GM11168 (cell line): ENCODE data around the gene BCO1.
"Not testable (repeated sequence)": the region's sequence is repeated elsewhere in the genome, so short reads cannot be mapped to it uniquely, and the experiment has no call there.

Experiments used
- in situ Hi-C: fragments of 300-500 bp; cut with MboI; formaldehyde crosslinking; loops from one replicate; pipeline ENCODE4 v1.12.0; 2022; ENCODE audit warnings: low sequenced_read_pairs; ENCODE audit not compliant: unreplicated experiment

Gene BCO1, protein sequence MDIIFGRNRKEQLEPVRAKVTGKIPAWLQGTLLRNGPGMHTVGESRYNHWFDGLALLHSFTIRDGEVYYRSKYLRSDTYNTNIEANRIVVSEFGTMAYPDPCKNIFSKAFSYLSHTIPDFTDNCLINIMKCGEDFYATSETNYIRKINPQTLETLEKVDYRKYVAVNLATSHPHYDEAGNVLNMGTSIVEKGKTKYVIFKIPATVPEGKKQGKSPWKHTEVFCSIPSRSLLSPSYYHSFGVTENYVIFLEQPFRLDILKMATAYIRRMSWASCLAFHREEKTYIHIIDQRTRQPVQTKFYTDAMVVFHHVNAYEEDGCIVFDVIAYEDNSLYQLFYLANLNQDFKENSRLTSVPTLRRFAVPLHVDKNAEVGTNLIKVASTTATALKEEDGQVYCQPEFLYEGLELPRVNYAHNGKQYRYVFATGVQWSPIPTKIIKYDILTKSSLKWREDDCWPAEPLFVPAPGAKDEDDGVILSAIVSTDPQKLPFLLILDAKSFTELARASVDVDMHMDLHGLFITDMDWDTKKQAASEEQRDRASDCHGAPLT

DNA sequence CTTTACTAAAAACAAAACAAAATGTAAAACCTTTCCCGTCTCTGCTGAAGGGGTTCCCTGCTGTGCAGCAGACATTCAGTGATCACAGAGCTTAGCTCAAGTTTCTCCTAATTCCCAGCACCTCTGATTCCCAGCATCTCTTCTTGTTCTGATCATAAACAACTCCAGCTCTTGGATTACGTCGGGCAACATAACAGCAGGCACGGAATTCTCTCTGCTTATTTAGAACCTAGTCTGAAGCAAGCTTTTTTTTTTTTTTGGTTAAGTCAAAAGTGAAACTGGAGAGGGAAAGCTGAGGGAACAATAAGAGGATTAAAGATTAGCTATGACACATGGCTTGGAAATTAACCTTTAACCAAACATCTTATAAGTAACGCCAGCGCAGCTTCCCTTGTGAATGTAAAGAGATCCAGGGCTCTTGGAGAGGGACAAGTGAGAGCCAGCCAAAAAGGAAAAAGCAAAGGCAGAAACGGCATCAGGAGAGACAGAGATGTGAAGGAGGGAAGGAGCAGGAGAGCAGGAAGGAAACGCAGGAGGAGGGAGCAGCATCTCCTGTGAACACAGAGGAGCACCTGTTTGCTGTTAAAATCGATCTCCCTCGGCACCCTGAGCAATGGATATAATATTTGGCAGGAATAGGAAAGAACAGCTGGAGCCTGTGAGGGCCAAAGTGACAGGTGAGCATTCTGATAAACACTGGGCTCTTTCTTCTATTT, at the start of gene BCO1:
Gene BCO1 (plus strand): TSS at position 394 of the 716 bp plus-strand sequence. CDS start 220 bp downstream, at position 614.
- in situ Hi-C loops = no loop called here

DNA sequence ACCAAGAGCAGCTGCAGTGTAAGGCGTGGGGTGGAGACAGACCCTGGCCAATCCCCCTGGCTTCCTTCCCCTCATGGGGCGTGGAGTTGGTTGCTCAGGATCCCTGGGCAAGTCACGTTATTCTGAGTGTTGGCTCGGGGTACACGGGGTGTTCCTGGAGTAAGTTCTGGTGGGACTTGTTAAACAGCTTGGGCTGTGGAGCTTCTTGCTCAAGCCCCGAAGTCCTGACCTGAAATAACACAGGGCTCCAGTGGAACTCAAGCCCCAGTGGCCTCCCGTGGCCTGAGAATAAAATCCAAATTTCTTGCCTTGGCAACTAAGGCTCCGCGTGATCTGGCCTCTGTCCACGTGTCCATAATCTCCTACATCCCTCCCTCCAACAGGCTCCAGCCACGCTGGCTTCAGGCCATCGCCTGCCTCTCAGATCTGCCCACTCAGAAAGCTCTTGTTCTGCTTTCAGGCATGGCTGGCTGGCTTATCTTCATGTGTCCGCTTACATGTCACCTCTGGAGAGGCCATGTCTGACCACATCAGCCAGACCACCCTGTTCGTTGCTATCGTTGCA, 49.3 kb upstream of the BCO1 start:
- in situ Hi-C loops = no loop called here

DNA sequence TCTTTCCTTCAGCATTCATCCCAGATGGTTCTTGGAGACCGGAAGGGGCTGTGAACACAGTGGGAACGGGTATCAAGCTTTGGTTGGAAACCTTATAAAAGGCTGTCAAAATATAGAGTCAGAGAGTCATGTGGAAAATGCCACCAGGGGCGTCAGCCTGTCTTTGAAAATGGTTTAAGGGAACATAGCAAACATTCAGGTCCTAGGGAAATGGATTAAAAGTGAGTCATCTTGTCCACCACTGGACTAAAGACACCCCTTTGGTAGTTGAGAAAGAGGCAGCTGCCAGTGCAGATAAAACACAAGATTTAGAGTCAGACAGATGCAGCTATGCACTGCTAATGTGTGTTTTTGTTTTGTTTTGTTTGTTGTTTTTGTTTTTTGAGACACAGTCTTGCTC, 47.8 kb upstream of the BCO1 start:
- in situ Hi-C loops = no loop called here

DNA sequence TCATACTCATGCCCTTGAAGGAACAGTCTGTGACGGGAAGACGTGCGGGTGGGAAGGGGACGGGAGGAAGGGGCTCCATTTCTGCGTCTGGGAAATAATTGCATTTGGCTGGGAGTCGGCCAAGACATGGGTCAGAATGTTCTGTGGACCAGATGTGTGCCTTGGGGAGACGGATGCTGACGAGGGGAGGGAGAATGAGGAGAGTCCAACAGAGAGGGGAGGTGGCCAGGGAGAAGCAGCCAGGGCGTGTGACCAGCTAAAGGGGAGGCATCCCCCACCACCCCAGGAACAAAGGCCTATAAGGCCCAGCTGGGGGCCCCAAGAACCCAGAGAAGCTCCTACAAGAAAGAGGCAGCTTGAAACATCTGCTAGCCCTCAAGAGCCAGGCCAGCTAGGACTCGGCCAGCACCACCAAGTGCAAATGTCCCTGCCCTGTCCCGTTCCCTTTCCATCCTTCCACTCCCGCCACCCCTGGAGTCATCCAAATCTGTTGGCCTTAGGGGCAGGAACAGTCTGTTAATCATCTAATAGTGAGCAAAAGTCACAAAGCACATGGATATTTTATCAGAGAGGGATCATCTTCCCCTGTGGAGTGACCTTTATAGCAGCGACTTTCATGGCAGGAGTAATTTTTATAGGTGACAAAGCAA, 42.5 kb upstream of the BCO1 start:
- in situ Hi-C loops = no loop called here

DNA sequence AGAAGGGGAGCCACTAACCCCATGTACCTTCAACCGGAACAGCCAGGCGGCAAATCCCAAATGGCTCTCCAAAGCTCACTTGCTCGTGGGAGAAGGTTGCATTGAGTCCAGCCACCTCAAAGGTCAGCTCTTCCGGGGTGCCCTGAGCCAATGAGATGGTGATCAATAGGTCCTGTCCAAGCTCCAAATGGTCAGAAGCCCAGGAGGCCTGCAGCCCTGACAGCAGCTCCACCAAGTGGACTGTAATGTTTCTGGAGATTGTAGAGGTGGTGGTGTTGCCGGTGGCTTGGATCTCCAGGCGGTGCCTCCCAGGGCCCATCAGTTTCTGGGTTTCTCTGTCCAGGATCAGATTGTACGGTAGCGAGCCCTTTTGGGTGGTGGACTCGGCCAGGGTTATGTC, 39.9 kb upstream of the BCO1 start:
- in situ Hi-C loops = no loop called here

DNA sequence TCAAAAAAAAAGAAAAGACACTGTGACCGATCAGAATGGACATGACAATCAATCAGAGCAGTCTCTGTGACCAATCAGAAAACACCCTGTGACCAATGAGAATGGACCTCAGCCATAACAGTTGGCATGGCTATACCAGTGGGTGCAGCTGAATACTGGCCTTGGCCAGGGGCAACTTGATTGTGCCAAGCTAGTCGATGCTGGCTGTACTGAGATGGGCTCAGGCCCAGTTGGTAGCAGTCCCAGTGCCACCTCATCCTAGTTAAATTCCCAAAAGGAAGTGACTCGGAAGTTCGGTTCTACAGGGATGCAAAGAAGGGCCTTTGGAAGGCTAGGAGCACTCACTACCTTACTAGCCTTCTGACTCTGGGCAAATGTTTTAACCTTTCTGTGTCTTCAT, 37.2 kb upstream of the BCO1 start:
- in situ Hi-C loops = loop anchor here (10.0 kb wide), 1 partner anchor 534 kb away; no protein-coding TSS in a partner anchor

DNA sequence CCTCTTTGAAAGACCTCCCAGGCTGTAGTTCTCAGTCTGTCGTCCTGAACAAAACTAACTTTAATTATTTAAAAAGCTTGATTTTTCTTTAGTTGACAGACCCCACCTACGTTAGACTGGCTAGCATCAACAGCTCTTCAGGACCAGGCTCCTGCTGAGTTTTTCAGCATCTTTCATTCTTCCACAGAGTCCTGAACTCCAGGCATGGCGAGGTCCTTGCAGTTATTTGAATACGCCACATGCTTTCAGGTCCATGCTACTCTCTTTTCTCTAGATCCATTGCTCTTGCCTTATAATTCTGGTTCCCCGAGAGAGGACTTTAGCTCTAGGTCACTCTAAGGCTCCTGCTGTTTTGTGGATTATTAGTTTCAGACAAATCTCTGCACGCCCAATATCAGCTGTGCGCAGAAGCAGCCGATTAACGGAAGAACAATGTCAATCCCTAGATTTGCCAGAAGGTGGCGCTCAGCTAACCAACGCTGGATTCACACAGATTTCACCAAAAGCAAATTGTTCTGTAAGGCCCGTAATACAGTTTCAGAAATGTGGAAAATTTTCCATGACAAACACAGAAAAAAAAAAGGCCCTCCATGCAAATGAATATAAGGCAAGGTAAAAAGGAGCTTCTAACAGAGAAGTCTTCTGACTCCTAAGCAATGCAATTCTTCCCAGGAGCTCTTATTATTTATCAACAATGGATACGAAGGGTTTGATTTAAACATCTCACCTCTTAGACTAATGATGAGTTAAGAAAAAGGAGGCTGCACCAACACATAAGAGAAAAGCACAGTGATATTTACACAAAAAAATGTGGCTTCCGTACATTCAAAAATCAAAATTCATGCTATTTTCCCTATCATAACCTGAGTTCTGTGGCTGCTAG, 33.5 kb upstream of the BCO1 start:
- in situ Hi-C loops = loop anchor here (10.0 kb wide), 1 partner anchor 530 kb away; no protein-coding TSS in a partner anchor

DNA sequence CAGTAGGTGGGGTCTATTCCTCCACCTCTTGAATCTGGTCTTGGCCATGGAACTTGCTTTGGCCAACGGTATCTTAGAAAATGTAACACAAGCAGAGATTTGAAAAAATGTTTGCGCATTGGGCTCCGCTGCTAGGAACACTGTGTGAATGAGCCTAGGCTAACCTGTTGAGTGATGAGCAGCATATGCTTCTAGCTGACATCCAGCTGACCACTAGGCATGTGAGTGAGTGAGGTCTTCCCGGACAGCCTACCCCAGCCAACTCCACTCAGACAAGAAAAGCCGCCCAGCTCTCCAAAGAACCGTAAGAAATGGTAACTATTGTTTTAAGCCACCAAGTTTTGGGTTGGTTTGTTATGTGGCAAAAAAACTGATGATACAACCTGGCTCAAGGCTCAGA, 31.4 kb upstream of the BCO1 start:
- in situ Hi-C loops = loop anchor here (10.0 kb wide), 1 partner anchor 528 kb away; no protein-coding TSS in a partner anchor

DNA sequence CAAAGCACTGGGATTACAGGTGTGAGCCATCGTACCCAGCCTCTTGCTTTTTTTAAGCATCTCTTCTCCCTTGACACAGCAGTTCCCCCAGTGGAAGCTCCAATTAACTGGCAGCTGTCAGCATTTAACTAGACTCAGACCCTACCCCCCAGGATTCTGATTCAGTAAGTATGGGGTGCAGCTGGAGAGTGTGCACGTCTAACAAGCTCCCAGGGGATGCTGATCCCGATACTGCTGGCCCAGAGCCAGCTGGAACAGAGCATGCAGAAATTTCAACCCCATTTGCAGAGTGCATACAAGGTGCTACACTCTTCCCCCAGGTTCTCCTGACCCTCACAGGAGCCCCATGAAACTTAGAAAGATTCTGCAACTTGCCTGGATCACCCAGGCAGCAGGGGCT, 27.7 kb upstream of the BCO1 start:
- in situ Hi-C loops = no loop called here

DNA sequence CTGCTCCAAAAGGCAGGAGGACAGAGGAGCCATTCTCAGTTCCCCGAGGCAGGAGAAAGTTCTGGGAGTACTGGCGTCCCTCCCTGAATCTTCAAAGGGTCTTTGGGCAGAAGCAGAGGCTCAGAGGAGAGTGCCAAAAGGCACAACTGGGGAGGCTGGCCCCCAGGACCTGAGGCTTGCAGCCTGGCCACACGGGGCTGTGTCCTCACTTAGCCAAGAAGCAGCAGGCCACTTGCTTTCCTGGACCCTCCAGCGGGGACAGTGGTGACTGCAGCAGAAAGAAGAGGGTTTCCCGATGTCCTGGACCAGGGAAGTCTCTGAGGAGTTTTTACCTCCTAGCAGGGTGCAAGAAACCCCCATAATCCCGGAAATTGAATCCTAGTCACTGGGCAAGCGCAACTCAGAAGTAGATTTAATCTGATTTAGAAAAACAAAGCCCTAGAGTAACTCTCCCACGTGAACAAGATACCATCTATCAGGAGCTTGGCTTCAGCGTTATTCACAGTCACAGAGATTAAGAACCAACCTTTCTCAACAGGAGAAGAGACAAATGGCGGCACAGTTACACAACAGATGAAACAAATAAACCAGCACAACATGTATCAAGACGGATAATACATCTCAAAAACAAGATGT, 25.5 kb upstream of the BCO1 start:
- in situ Hi-C loops = no loop called here

DNA sequence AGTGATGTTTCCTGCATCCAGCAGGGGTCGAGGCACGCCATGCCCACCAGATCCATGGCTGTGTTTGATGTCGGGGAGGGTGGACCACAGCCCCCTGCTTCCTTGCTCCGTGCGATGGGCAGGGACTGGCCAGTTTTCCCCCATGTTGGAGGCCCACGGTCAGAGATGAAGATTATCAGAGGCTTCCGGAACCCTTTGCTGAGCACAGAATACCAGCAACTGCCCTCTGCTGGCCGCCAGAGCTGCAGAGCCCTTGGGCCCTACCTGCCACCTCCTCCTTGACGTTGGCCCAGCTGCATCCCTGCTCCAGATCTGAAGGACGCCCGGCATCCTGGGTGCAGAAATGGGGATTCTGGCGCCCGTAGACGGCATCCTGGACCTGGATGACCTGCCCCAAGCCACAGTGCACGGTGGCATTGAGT, 23.7 kb upstream of the BCO1 start:
- in situ Hi-C loops = no loop called here

DNA sequence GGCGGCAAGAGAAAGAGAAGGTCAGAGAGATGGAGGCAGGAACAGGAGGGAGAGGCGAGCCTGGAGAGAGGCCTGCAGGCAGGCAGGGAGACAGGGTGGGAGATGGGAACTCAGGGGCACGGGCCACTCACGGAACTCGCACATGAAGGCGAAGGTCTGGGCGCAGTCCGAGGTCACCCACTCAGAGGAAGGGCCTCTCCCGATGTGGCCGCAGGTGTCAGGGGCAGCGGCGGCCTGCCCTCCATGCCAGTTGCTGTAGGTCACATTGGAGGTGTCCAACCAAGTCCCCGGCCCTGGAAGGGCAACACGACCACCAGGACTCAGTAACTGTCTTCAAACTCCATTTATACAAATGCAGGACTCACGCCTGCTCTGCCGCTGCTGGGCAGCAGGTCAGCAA, 22.4 kb upstream of the BCO1 start:
- in situ Hi-C loops = no loop called here

DNA sequence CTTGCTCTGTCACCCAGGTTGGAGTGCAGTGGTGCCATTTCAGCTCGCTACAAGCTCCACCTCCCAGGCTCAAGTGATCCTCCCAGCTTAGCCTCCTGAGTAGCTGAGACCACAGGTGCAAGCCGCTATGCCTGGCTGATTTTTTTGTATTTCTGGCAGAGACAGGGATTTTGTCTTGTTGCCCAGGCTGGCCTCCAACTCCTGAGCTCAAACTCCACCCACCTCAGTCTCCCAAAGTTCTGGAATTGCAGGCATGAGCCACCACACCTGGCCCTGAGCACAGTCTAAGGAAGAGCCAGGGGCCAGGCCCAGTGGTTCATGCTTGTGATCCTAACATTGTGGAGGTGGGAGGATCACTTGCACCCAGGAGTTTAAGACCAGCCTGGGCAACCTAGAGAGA, 21.8 kb upstream of the BCO1 start:
- in situ Hi-C loops = no loop called here

DNA sequence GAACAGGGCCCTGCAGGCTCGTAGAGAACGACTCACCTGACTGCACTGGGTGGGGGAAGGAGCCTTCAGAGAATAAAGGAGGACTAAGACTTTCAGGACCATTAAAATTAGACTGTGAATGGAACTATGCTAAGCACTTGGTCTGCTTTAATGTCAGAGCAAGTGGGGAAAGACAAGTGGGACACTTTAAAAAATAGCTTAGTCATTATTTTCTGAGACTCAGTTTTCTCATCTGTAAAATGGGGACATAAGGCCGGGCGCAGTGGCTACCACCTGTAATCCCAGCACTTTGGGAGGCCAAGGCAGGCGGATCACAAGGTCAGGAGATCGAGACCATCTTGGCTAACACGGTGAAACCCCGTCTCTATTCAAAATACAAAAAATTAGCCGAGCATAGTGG, 19.3 kb upstream of the BCO1 start:
- in situ Hi-C loops = no loop called here

DNA sequence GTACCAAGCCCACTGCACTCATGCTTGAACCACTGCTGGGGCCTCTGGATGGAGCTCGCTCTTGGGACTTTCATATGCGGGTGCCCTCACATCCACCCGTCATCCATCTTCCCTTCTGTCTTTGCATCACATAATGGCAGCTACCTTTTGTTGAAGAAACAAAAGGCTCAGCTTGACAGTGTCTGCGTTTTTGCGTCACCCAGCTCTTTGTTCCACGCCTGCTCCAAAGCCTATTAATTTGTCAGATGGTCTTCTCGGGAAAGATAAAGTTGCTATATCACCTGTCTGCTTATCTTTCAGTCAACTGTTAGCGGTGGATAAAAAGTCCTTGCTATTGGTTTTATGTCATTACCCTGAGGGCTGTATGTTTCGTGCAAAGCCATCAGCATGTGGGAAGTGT, 18.1 kb upstream of the BCO1 start:
- in situ Hi-C loops = no loop called here

DNA sequence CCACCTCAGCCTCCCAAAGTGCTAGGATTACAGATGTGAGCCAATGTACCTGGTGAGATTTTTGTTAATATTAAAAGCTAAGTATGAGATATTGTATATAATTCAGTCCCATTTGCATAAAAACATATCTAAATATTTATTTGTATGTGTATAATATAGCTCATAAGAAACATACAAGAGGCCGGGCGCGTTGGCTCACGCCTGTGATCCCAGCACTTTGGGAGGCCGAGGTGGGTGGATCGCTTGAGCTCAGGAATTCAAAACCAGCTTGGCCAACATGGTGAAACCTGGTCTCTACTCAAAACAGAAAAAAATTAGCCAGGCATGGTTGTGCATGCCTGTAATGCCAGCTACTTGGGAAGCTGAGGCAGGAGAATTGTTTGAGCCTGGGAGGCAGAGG, 16.8 kb upstream of the BCO1 start:
- in situ Hi-C loops = no loop called here

DNA sequence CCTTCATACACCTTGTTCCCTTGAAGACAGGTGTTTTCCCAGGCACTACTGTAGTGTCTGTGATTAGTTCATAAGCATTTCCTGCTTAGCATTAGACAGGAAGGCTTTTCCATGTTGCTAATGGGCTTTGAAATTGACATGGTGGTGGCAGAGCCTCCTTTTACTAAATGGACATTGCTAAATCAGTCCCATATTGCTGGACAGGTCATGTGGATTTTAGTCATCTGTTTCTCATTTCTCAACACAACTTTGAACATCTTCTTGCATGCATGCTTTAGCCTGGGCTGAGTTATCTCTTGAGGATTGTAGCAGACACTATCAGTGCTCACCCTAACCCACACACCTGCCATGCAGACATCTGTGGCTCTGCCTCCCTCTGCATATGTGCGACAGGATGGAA, 13.7 kb upstream of the BCO1 start:
- in situ Hi-C loops = no loop called here

DNA sequence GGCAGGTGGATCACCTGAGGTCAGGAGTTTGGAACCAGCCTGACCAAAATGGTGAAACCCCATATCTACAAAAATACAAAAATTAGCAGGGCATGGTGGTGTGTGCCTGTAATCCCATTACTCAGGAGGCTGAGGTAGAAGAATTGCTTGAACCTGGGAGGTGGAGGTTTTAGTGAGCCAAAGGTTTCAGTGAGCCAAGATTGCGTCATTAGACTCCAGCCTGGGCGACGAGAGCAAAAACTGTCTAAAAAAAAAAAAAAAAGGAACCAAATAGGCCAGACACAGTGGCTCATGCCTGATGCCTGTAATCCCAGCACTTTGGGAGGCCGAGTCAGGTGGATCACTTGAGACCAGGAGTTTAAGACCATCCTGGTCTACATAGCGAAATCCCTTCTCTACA, 12.8 kb upstream of the BCO1 start:
- in situ Hi-C loops = not testable (repeated sequence)

DNA sequence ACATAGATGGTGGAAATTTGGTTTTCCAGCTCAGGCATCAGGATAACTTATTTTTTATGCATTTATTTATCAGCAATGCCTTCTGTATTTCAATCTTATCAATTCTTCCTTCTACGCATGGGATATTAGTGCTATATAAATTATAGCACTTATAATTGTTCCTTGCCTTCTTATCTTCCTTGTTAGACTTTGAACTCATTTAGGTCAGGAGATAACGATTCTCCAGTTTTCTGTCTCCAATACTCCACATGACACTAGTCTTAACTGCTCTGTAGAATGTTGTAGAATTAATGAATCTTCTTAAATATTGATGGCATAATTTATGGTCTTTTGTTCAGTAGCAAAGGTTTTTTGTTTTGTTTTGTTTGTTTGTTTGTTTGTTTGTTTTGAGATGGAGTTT, 10.7 kb upstream of the BCO1 start:
- in situ Hi-C loops = no loop called here
